Measurements from ENCODE around the gene PARN.
"Not testable (repeated sequence)": the region's sequence is repeated elsewhere in the genome, so short reads cannot be mapped to it uniquely, and the experiment has no call there.

PARN gene

GRCh38 chr16:14574698-14575415 is 55.2 kb downstream of the PARN start:
- in situ Hi-C loops (cut with MboI; ENCODE audit: low sequenced_read_pairs) = not testable (repeated sequence)

GRCh38 chr16:14572535-14572934 is 57.5 kb downstream of the PARN start:
- in situ Hi-C loops (cut with MboI; ENCODE audit: low sequenced_read_pairs) = no loop called here

GRCh38 chr16:14569213-14569612 is 60.8 kb downstream of the PARN start:
- in situ Hi-C loops (cut with MboI; ENCODE audit: low sequenced_read_pairs) = no loop called here

- in situ Hi-C loops (cut with MboI; ENCODE audit: low sequenced_read_pairs) = no loop called here
These were observed 63.5 kb downstream of the PARN start for GRCh38 chr16:14566599-14566998.

- in situ Hi-C loops (cut with MboI; ENCODE audit: low sequenced_read_pairs) = no loop called here
These were observed 64.4 kb downstream of the PARN start for GRCh38 chr16:14565688-14566025.

- in situ Hi-C loops (cut with MboI; ENCODE audit: low sequenced_read_pairs) = no loop called here
These were observed 65.0 kb downstream of the PARN start for GRCh38 chr16:14564861-14565687.

GRCh38 chr16:14564323-14564722 is 65.7 kb downstream of the PARN start:
- in situ Hi-C loops (cut with MboI; ENCODE audit: low sequenced_read_pairs) = no loop called here

- in situ Hi-C loops (cut with MboI; ENCODE audit: low sequenced_read_pairs) = no loop called here
These were observed 67.2 kb downstream of the PARN start for GRCh38 chr16:14562691-14563491.

- in situ Hi-C loops (cut with MboI; ENCODE audit: low sequenced_read_pairs) = no loop called here
These were observed 69.5 kb downstream of the PARN start for GRCh38 chr16:14560523-14560922.

- in situ Hi-C loops (cut with MboI; ENCODE audit: low sequenced_read_pairs) = no loop called here
These were observed 70.2 kb downstream of the PARN start for GRCh38 chr16:14559809-14560241.

- in situ Hi-C loops (cut with MboI; ENCODE audit: low sequenced_read_pairs) = no loop called here
These were observed 76.6 kb downstream of the PARN start for GRCh38 chr16:14553447-14553846.

- in situ Hi-C loops (cut with MboI; ENCODE audit: low sequenced_read_pairs) = loop anchor here (25.0 kb wide), 1 partner anchor 637 kb away; the partner anchor contains the start of gene ERCC4
These were observed 80.3 kb downstream of the PARN start for GRCh38 chr16:14549789-14550153.

- in situ Hi-C loops (cut with MboI; ENCODE audit: low sequenced_read_pairs) = loop anchor here (25.0 kb wide), 1 partner anchor 637 kb away; the partner anchor contains the start of gene ERCC4
These were observed 80.9 kb downstream of the PARN start for GRCh38 chr16:14548933-14549788.

- in situ Hi-C loops (cut with MboI; ENCODE audit: low sequenced_read_pairs) = loop anchor here (25.0 kb wide), 1 partner anchor 633 kb away; the partner anchor contains the start of gene ERCC4
These were observed 84.6 kb downstream of the PARN start for GRCh38 chr16:14545346-14545884.

GRCh38 chr16:14544846-14545245 is 85.2 kb downstream of the PARN start:
- in situ Hi-C loops (cut with MboI; ENCODE audit: low sequenced_read_pairs) = loop anchor here (25.0 kb wide), 1 partner anchor 633 kb away; the partner anchor contains the start of gene ERCC4

- in situ Hi-C loops (cut with MboI; ENCODE audit: low sequenced_read_pairs) = loop anchor here (25.0 kb wide), 1 partner anchor 627 kb away; the partner anchor contains the start of gene ERCC4
These were observed 90.4 kb downstream of the PARN start for GRCh38 chr16:14539631-14540030.

- in situ Hi-C loops (cut with MboI; ENCODE audit: low sequenced_read_pairs) = loop anchor here (25.0 kb wide), 1 partner anchor 627 kb away; the partner anchor contains the start of gene ERCC4
These were observed 90.9 kb downstream of the PARN start for GRCh38 chr16:14539156-14539555.

GRCh38 chr16:14538604-14539003 is 91.5 kb downstream of the PARN start:
- in situ Hi-C loops (cut with MboI; ENCODE audit: low sequenced_read_pairs) = loop anchor here (25.0 kb wide), 1 partner anchor 626 kb away; the partner anchor contains the start of gene ERCC4

GRCh38 chr16:14531613-14532012 is 98.4 kb downstream of the PARN start:
- in situ Hi-C loops (cut with MboI; ENCODE audit: low sequenced_read_pairs) = loop anchor here (25.0 kb wide), 1 partner anchor 619 kb away; the partner anchor contains the start of gene ERCC4

Data from HL-60/S4 treated with phorbol 12-myristate 13-acetate at 8.2 ng/mL for 4 days and 3 days (cell line).